Endothelial cell of umbilical vein (primary cell): ENCODE data around the gene RPS6KA5. TPM values are rescaled to one million over a fixed set of nuclear protein-coding genes. Genes with fewer than 3 reads are reported as not detected.

Source experiments
- BruUV-seq: library from RNA; stranded (reverse); fragments of 400-500 nt; replicated peaks from 2 replicates; lab custom pipeline; 2021; lab: Mats Ljungman, UMichigan
- CTCF ChIA-PET: fragments of 300-600, 350-600 bp; sonication (Branson Sonifier 250); formaldehyde crosslinking; loops from one replicate; lab custom pipeline; 2021; ENCODE audit warnings: antibody characterized with exemption, inconsistent platforms; lab: Charles Lee
- POLR2A ChIA-PET: fragments of 300-600, 350-600 bp; sonication (Branson Sonifier 250); formaldehyde crosslinking; loops from one replicate; lab custom pipeline; 2021; ENCODE audit warnings: antibody characterized with exemption, inconsistent platforms; lab: Charles Lee
- DNase-seq: peaks from one replicate; pipeline ENCODE4 v3.0.0-alpha.2; 2011; ENCODE audit warnings: low read depth, low spot score
- FAIRE-seq: peaks from 2 replicates; lab custom pipeline; 2011; peaks lifted over from hg19 to GRCh38; lab: Jason Lieb, UNC
- H2AFZ ChIP-seq: 2 replicates; pipeline ENCODE4 v1.6.0; 2012; ENCODE audit warnings: low read depth, low read length, control low read depth, inconsistent platforms
- H3K27ac ChIP-seq: 2 replicates; pipeline ENCODE4 v1.5.1; 2011; ENCODE audit warnings: low read depth, mild to moderate bottlenecking, control low read depth, low read length, moderate library complexity; ENCODE audit not compliant: insufficient read depth
- H3K27me3 ChIP-seq, 2 experiments: 2 replicates each; pipeline versions ENCODE4 v1.6.0 to v1.6.1; 2011; ENCODE audit warnings: low read length in 2 of 2, mixed read lengths in 1 of 2; ENCODE audit not compliant: control insufficient read depth in 2 of 2, insufficient read depth in 2 of 2
- H3K36me3 ChIP-seq, 2 experiments: 2 replicates in 1 of 2; 3 replicates in 1 of 2; pipeline ENCODE4 v1.5.1; 2011; ENCODE audit warnings: low read length in 2 of 2, mild to moderate bottlenecking in 1 of 2, moderate library complexity in 1 of 2; ENCODE audit not compliant: control insufficient read depth in 2 of 2, insufficient read depth in 2 of 2; ENCODE audit errors: extremely low read depth in 1 of 2
- H3K4me1 ChIP-seq: 3 replicates; pipeline ENCODE4 v1.5.1; 2011; ENCODE audit warnings: mild to moderate bottlenecking, low read length; ENCODE audit not compliant: control insufficient read depth, insufficient read depth; ENCODE audit errors: extremely low read depth
- H3K4me2 ChIP-seq: 2 replicates; pipeline ENCODE4 v1.6.1; 2011; ENCODE audit warnings: low read length, control low read depth, mixed read lengths; ENCODE audit not compliant: insufficient read depth
- H3K4me3 ChIP-seq, 3 experiments: fragments of 200-600 bp in 1 of 3; sonication (generic), shearing (Covaris generic) in 1 of 3; replicated peaks in 1 of 3; 2 replicates each; pipeline ENCODE4 v1.5.1; 2011 to 2016; ENCODE audit warnings: control low read depth in 3 of 3, low read length in 3 of 3, mild to moderate bottlenecking in 2 of 3, inconsistent platforms in 1 of 3, low read depth in 1 of 3, moderate library complexity in 1 of 3; ENCODE audit not compliant: insufficient read depth in 1 of 3
- H3K79me2 ChIP-seq: 2 replicates; pipeline ENCODE4 v1.6.0; 2012; ENCODE audit warnings: low read length, inconsistent platforms; ENCODE audit not compliant: control insufficient read depth, insufficient read depth
- H3K9ac ChIP-seq: replicated peaks from 2 replicates; pipeline ENCODE3; 2011; ENCODE audit warnings: low read length, control low read depth; ENCODE audit not compliant: insufficient read depth; ENCODE audit errors: extremely low read depth
- H3K9me1 ChIP-seq: replicated peaks from 3 replicates; pipeline ENCODE4 v1.6.0; 2011; ENCODE audit warnings: mild to moderate bottlenecking, low read length; ENCODE audit not compliant: control insufficient read depth, insufficient read depth; ENCODE audit errors: extremely low read depth
- H3K9me3 ChIP-seq: replicated peaks from 2 replicates; pipeline ENCODE4 v1.5.1; 2012; ENCODE audit warnings: low read length, inconsistent platforms; ENCODE audit not compliant: control insufficient read depth, insufficient read depth
- H4K20me1 ChIP-seq: replicated peaks from 2 replicates; pipeline ENCODE3; 2011; ENCODE audit warnings: mild to moderate bottlenecking, low read length; ENCODE audit not compliant: control insufficient read depth, insufficient read depth; ENCODE audit errors: extremely low read depth
- FOS ChIP-seq: IDR thresholded peaks from 2 replicates; pipeline ENCODE4 v1.6.1; 2011; ENCODE audit warnings: mild to moderate bottlenecking, low read length, moderate library complexity, borderline replicate concordance; ENCODE audit not compliant: insufficient read depth
- POLR2AphosphoS5 ChIP-seq: IDR thresholded peaks from 2 replicates; pipeline ENCODE4 v1.6.1; 2012; ENCODE audit warnings: low read depth, mild to moderate bottlenecking, control low read depth, low read length, moderate library complexity; ENCODE audit not compliant: insufficient read depth
- dilution Hi-C: fragments of 300-500 bp; cut with MboI; formaldehyde crosslinking; loops from one replicate; pipeline ENCODE4 v1.15.0; 2019; ENCODE audit warnings: low sequenced_read_pairs; ENCODE audit not compliant: extremely low pct_ligation_motif_present
- intact Hi-C: fragments of 100-400 bp; cut with micrococcal nuclease; formaldehyde crosslinking; loops from one replicate; pipeline ENCODE4 v1.10.0; 2022
- polyA plus RNA-seq, 4 experiments: library from polyadenylated mRNA; depleted of rRNA in 3 of 4; stranded (reverse) in 3 of 4; unstranded in 1 of 4; fragments of >200 nt; gene quantifications; 2 replicates each; pipeline versions ENCODE4 v1.2.1 to v1.2.3, GENCODE V29; 2011 to 2012; ENCODE audit warnings: missing spikeins in 1 of 4
- total RNA-seq: library from RNA; stranded (reverse); gene quantifications from 2 replicates; pipeline ENCODE4 v1.2.3, GENCODE V29; 2021
- TF ChIP-seq, protein P1 (sequence below), 2 donors: IDR thresholded peaks; 1 replicate in 1 of 2; 2 replicates in 1 of 2; pipeline ENCODE4 v1.5.1; 2011; ENCODE audit warnings: low read length in 2 of 2, mild to moderate bottlenecking in 2 of 2, moderate library complexity in 2 of 2, control low read depth in 1 of 2, inconsistent platforms in 1 of 2, low read depth in 1 of 2; ENCODE audit not compliant: insufficient read depth in 1 of 2; ENCODE audit errors: extremely low read depth in 1 of 2

Gene RPS6KA5
- total and polyA plus RNA-seq, 2 donors (not counting 3 experiments of a cell fraction or from before 2014, with no cell fraction given) = 2.9 to 5.4 TPM

GRCh38 chr14:90815822-90816662 is 244.4 kb downstream of the RPS6KA5 start, which contains the start of gene TTC7B:
Gene TTC7B, minus strand, starts transcription at chr14:90816430. Its CDS starts 135 bp downstream, at chr14:90816295.
- no peak for FAIRE-seq
- Histone ChIP-seq H3K9me1 (no peaks in the 10 kb centered on the region), H3K4me3 (peak within 1 kb of the TSS; percentile 70 to 95 (median 94)), H3K9ac (peak within 1 kb of the TSS; percentile 81), H3K4me1 (peaks cover 9% of the 10 kb centered on the region), H3K9me3 (no peaks in the 10 kb centered on the region), H3K79me2 (peaks cover 46% of the 10 kb centered on the region), H3K36me3 (no peaks in the 10 kb centered on the region), H2AFZ (peak within 1 kb of the TSS; percentile 69), H4K20me1 (no peaks in the 10 kb centered on the region), H3K27ac (peak within 1 kb of the TSS; percentile 41), H3K27me3 (no peaks in the 10 kb centered on the region), H3K4me2 (peak within 1 kb of the TSS; percentile 99)
- CTCF ChIA-PET = interaction anchor here (0.7 to 2.7 kb wide), 16 partner anchors 9 to 527 kb away, joined by 3 to 47 read pairs (median 6); no protein-coding TSS in a partner anchor
- TF ChIP-seq FOS = no peak
- TF ChIP-seq, protein P1, sequence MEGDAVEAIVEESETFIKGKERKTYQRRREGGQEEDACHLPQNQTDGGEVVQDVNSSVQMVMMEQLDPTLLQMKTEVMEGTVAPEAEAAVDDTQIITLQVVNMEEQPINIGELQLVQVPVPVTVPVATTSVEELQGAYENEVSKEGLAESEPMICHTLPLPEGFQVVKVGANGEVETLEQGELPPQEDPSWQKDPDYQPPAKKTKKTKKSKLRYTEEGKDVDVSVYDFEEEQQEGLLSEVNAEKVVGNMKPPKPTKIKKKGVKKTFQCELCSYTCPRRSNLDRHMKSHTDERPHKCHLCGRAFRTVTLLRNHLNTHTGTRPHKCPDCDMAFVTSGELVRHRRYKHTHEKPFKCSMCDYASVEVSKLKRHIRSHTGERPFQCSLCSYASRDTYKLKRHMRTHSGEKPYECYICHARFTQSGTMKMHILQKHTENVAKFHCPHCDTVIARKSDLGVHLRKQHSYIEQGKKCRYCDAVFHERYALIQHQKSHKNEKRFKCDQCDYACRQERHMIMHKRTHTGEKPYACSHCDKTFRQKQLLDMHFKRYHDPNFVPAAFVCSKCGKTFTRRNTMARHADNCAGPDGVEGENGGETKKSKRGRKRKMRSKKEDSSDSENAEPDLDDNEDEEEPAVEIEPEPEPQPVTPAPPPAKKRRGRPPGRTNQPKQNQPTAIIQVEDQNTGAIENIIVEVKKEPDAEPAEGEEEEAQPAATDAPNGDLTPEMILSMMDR (IDR thresholded peaks at IDR 0.05; ENCODE audit: extremely low read depth in 1 of 2, insufficient read depth in 1 of 2, low read depth in 1 of 2, low read length in 2 of 2) = peak in 1 of 2 donors; percentile 47
- no peak for TF ChIP-seq POLR2AphosphoS5
- POLR2A ChIA-PET = no interaction called here
- DNase-seq = no peak
- intact Hi-C loops = loop anchor here (1.0 to 5.0 kb wide), 5 partner anchors 10 to 514 kb away; no protein-coding TSS in a partner anchor
- BruUV-seq = no TSS peak
- dilution Hi-C loops = no loop called here
